Gastroesophageal sphincter (tissue), 4 donors: Measurements from ENCODE around the gene PALMD. TPM values are rescaled to one million over a fixed set of nuclear protein-coding genes. Genes with fewer than 3 reads are reported as not detected.

Source experiments
- ATAC-seq: fragments of 150-250 bp; one replicate; pipeline ENCODE4 v1.9.1; 2016; ENCODE audit warnings: mild to moderate bottlenecking, moderate library complexity
- H3K27ac ChIP-seq, 4 donors: fragments of 200-600 bp; sonication (generic) in 3 of 4; 1 replicate in 3 of 4; 2 replicates in 1 of 4; pipeline ENCODE4 v1.5.1; 2016 to 2019
- H3K27me3 ChIP-seq: fragments of 200-600 bp; sonication (generic); one replicate; pipeline ENCODE4 v1.5.1; 2019
- H3K36me3 ChIP-seq, 2 donors: fragments of 200-600 bp; sonication (generic); one replicate each; pipeline ENCODE4 v1.5.1; 2019; ENCODE audit warnings: control low read depth in 1 of 2
- H3K4me1 ChIP-seq, 3 donors: fragments of 200-600 bp; sonication (generic); 1 replicate in 2 of 3; 2 replicates in 1 of 3; pipeline ENCODE4 v1.5.1; 2016 to 2019; ENCODE audit warnings: control low read depth in 2 of 3
- H3K4me3 ChIP-seq, 2 donors: fragments of 200-600 bp; sonication (generic); one replicate each; pipeline ENCODE4 v1.5.1; 2019; ENCODE audit warnings: mild to moderate bottlenecking in 1 of 2, moderate library complexity in 1 of 2
- H3K9me3 ChIP-seq, 3 donors: fragments of 200-600 bp; sonication (generic); one replicate each; pipeline ENCODE4 v1.5.1; 2017 to 2019; ENCODE audit warnings: control low read depth in 2 of 3
- EP300 ChIP-seq: sonication (generic); formaldehyde crosslinking; IDR thresholded peaks from one replicate; pipeline ENCODE4 v1.6.1; 2017; ENCODE audit warnings: antibody characterized with exemption, mild to moderate bottlenecking
- POLR2A ChIP-seq, 2 donors: fragments of 450-650 bp; IDR thresholded peaks; one replicate each; pipeline ENCODE4 v1.6.1; 2017; ENCODE audit warnings: antibody characterized with exemption in 2 of 2, mild to moderate bottlenecking in 2 of 2, moderate library complexity in 1 of 2
- POLR2AphosphoS5 ChIP-seq: sonication (generic); formaldehyde crosslinking; IDR thresholded peaks from one replicate; pipeline ENCODE4 v1.6.1; 2017; ENCODE audit warnings: antibody characterized with exemption
- WGBS, 2 donors: methylation state at CpG; one replicate each; pipeline ENCODE4 v1.1.5; 2018; ENCODE audit warnings: low coverage in 1 of 2; 5-methylcytosine and 5-hydroxymethylcytosine counted together
- total RNA-seq, 4 donors: library from RNA; depleted of rRNA; stranded (reverse); fragments of >200 nt; gene quantifications; one replicate each; pipeline ENCODE4 v1.1.0, GENCODE V29; 2016
- TF ChIP-seq, protein P1 (sequence below), 4 experiments: fragments of 200-600 bp in 2 of 4; fragments of 450-650 bp in 2 of 4; sonication (generic) in 1 of 4; IDR thresholded peaks; one replicate each; pipeline ENCODE4 v1.5.1; 2017 to 2019; ENCODE audit warnings: antibody characterized with exemption in 4 of 4, mild to moderate bottlenecking in 2 of 4, moderate library complexity in 2 of 4

The PALMD gene
- total RNA-seq, 4 donors from 2014 or later: 11.7 to 46.7 (median 23.8) TPM

DNA sequence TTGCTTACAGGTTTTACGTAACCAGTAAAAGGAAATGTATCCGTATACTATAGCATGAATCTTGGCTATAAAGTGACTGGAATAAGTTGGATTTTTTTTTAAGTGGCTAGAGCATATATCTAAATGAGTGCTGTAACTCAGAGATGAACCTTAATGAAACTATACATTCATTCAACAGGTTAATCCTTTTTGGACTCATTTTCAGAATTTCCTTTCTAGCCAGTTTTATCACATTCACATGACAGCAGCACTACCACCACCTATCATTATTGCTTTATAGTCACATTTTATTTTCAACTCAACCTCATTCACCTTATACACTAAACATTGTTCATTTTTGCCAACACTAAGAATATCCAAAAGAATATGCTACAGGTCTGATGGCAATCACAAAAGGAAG is 89.9 kb downstream of the PALMD start:
- TF ChIP-seq EP300: no peak
- TF ChIP-seq, protein P1, sequence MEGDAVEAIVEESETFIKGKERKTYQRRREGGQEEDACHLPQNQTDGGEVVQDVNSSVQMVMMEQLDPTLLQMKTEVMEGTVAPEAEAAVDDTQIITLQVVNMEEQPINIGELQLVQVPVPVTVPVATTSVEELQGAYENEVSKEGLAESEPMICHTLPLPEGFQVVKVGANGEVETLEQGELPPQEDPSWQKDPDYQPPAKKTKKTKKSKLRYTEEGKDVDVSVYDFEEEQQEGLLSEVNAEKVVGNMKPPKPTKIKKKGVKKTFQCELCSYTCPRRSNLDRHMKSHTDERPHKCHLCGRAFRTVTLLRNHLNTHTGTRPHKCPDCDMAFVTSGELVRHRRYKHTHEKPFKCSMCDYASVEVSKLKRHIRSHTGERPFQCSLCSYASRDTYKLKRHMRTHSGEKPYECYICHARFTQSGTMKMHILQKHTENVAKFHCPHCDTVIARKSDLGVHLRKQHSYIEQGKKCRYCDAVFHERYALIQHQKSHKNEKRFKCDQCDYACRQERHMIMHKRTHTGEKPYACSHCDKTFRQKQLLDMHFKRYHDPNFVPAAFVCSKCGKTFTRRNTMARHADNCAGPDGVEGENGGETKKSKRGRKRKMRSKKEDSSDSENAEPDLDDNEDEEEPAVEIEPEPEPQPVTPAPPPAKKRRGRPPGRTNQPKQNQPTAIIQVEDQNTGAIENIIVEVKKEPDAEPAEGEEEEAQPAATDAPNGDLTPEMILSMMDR (IDR thresholded peaks at IDR 0.05): no peak
- TF ChIP-seq POLR2AphosphoS5: no peak
- no peak for TF ChIP-seq POLR2A (IDR thresholded peaks at IDR 0.05)
- H3K27ac ChIP-seq: no peak overlapping the region

DNA sequence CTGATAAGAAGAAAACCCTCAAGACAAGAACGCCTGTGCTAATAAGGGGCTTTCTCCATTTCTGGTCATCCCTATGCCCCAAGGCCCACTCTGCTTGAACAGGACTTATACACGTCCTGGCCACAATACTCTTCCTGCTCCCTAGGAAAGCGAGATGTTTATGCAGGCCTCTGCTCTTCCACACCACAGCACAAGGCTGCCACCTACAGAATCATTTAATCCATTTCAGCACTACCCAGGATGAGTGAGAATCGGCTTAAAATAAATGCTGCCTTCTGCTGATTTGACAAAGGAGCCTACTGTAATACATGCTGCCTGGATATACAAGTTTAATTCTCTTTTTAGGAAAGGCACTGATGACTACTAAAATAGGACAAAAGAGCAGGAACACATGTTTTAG is 91.1 kb downstream of the PALMD start:
- Histone ChIP-seq H3K27me3 (no peaks in the 10 kb centered on the region), H3K4me3 (no peak overlapping the region), H3K9me3 (no peaks in the 10 kb centered on the region), H3K36me3 (peaks cover 0 to 4% of the 10 kb centered on the region in 2 donors), H3K27ac (no peak overlapping the region), H3K4me1 (peaks cover 0 to 6% (median 0%) of the 10 kb centered on the region in 3 donors)
- TF ChIP-seq POLR2A (IDR thresholded peaks at IDR 0.05): no peak
- TF ChIP-seq, protein P1 (IDR thresholded peaks at IDR 0.05): peak; percentile 9 to 53 (median 24)
- WGBS, 2 donors: 16% methylated on average over 4 of the region's 4 CpGs; no CpG with 5 or more reads in 1 of the 2 donors
- ATAC-seq: peak; percentile 77

More for the DNA sequence above, 89.9 kb downstream of the PALMD start:
- WGBS, 2 donors: 100% methylated on average over 1 to 2 of the region's 2 CpGs
- ATAC-seq: no peak
- H3K36me3 ChIP-seq: no peaks in the 10 kb centered on the region
- H3K9me3 ChIP-seq: no peaks in the 10 kb centered on the region
- no peaks in the 10 kb centered on the region for H3K27me3 ChIP-seq
- H3K4me3 ChIP-seq: no peak overlapping the region
- H3K4me1 ChIP-seq: peaks cover 0 to 6% (median 0%) of the 10 kb centered on the region in 3 donors

DNA sequence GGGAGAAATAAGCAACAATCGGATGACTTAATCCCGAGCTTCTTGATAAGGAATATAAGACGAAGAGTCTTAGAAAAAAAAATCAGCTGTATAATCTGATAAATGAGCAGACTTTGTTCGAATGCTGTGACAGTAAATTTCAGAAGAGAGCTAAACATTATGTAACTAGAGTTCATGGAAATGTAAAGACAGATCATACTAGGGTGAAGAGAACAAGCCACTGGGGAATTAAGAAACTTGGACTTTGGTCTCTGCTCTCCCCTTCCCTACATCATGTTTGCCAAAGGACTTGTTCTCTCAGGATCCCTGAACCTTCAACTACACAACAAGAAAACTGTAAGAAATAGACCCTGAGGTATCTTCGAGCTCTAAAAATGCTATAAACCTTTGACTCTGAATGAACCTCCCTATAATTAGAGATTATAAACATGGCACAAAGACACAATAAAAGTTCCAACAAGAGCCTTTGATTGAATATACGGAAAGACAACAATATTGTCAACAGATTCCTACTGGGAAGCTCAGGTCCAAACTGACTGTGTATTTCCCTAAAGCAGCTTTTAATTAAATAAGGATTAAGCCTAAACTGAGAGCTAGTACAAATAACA is 93.0 kb downstream of the PALMD start:
- Histone ChIP-seq H3K9me3 (no peaks in the 10 kb centered on the region), H3K27me3 (no peaks in the 10 kb centered on the region), H3K4me1 (peaks cover 0 to 6% (median 0%) of the 10 kb centered on the region in 3 donors), H3K4me3 (no peak overlapping the region), H3K27ac (no peak overlapping the region), H3K36me3 (peaks cover 0 to 10% of the 10 kb centered on the region in 2 donors)
- WGBS, 2 donors: 77 to 91% methylated on average over 6 of the region's 6 CpGs
- no peak for ATAC-seq
- TF ChIP-seq POLR2AphosphoS5: no peak
- TF ChIP-seq POLR2A (IDR thresholded peaks at IDR 0.05): no peak
- no peak for TF ChIP-seq EP300
- TF ChIP-seq, protein P1 (IDR thresholded peaks at IDR 0.05): no peak

DNA sequence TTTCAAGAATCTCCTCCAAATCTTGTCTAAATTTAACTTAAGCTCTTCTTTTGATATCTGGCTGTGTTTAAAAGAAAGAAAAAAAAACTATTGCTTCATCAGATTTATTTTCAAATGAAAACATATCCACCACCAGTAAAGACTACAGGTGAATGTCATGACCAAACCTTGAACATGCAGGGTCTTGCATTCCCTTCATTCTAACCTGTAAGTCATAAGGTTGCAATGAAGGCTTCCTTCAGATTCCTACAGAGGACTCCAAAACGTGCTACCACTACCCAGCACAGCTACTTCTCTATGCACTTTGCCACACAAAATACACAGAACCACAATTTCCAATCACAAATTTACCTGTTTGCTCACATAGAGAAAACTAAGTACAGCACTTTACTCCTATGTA is 94.2 kb downstream of the PALMD start:
- TF ChIP-seq, protein P1 (IDR thresholded peaks at IDR 0.05): no peak
- no peak for TF ChIP-seq EP300
- TF ChIP-seq POLR2A (IDR thresholded peaks at IDR 0.05): no peak
- TF ChIP-seq POLR2AphosphoS5: no peak
- no peaks in the 10 kb centered on the region for H3K9me3 ChIP-seq
- H3K4me3 ChIP-seq: no peak overlapping the region
- peaks cover 0 to 6% (median 0%) of the 10 kb centered on the region in 3 donors for H3K4me1 ChIP-seq
- H3K27ac ChIP-seq: no peak overlapping the region
- WGBS, 2 donors: 63 to 73% methylated on average over 1 of the region's 1 CpG
- no peak for ATAC-seq
- H3K27me3 ChIP-seq: no peaks in the 10 kb centered on the region
- peaks cover 0 to 13% of the 10 kb centered on the region in 2 donors for H3K36me3 ChIP-seq

Other genes starting within 250 kb of the PALMD start
- gene FRRS1, start 120.5 kb downstream of the PALMD start, total RNA-seq: 1 to 10 TPM; 2.5 to 5.3 (median 3.1) TPM
- 100 to 1,000 TPM in 3 of 4 donors, 10 to 100 TPM in 1; 62.9 to 131 (median 119) TPM for gene AGL, start 204.2 kb downstream of the PALMD start, total RNA-seq